Cortex of kidney (tissue), 1 donor: ENCODE data around the gene OR5W2.
"Not testable (repeated sequence)": the region's sequence is repeated elsewhere in the genome, so short reads cannot be mapped to it uniquely, and the experiment has no call there.

ENCODE experiments used
- DNase-seq: peaks from one replicate; lab custom pipeline; 2025; lab: John Stamatoyannopoulos, UW

OR5W2 gene

GRCh38 chr11:55914482-55914881 is at the start of gene OR5W2:
OR5W2 (minus strand) TSS chr11:55914582; CDS start chr11:55914582, 0 bp downstream.
- DNase-seq = no peak

DNA sequence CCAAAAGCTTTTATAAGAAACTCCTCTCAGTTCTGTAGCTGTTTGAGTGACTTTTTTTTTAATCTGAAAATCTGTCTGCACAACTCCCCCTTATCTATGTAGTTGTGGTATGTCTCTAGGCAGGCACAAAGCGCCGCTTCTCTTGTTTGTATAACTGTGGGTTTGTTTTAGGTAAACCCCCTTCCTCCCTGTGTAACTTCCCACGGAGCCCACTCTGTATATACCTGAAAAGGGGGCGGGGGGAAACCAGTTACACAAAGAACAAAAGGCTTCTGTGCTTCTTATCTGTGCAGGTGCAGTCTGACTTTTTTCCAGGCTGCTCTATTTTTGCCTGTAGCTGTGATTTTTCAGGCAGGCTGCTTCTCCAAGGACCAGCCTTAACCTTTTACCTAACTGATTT is 42.1 kb upstream of the OR5W2 start:
- DNase-seq = no peak

DNA sequence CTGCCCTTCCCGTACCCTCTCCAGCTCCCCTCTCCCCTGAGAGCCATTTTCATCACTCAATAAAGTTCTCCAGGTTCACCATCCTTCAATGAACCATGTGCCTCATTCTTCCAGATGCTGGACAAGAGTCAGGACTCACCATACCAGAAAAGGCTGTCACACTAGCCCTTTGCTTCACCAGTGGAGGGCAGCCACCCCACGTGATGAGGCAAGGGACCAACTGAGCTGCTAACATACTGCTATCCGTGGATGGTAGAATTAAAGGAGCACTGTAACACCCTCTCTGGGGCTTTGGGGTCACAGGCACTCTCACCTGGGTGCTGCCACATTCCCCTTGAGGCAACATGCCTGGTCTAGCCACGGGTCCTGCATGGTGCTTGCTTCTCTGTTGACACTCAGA is 34.9 kb upstream of the OR5W2 start:
- DNase-seq = no peak

- DNase-seq = no peak
Observed at GRCh38 chr11:55942785-55943392, 28.5 kb upstream of the OR5W2 start.

DNA sequence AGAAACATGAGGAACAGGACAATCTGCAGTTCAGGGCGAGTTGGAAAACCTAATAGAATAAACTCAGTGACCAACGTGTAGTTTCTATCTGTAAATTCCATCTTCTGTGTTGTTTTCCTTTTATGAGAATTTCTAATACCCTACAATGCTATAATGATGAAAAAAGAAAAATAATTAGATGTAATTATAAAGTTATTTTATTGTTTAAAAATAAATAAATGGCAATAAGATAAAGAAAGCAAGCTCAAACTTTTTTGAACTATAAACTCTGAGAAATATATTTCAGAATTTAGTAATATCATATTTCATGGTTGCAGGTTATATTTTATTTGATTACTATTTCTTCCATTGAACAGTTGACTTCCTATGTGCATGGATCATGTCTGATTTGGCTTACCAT is 21.9 kb upstream of the OR5W2 start, which contains the start of gene OR5I1:
OR5I1 (minus strand) TSS at position 101 of the 400 bp plus-strand sequence; CDS start at position 101, 0 bp downstream.
- DNase-seq = no peak

GRCh38 chr11:55920537-55920936 is 6.2 kb upstream of the OR5W2 start:
- no peak for DNase-seq

DNA sequence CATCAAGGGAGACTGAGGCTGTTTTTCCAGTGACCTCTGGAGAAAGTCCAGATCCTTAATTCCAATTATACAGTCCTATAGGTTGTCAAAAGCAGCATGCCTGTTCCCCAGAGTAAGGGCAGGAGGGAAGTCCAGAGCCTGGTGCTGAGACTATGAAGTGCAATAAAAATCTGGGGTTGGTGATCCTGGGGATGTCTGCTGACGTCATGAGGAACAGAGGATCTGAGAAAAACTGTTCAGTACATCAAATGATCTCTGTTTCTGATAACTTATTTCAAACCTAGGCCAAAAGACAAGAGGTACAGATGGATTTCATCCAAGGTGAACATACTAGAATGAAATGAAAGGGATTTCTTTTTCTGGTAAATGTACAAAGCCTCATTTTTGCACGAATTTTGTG is 12.1 kb downstream of the OR5W2 start:
- DNase-seq = no peak

GRCh38 chr11:55895216-55895615 is 19.2 kb downstream of the OR5W2 start:
- no peak for DNase-seq

- DNase-seq = not testable (repeated sequence)
Observed at GRCh38 chr11:55885481-55885880, 28.9 kb downstream of the OR5W2 start.

DNA sequence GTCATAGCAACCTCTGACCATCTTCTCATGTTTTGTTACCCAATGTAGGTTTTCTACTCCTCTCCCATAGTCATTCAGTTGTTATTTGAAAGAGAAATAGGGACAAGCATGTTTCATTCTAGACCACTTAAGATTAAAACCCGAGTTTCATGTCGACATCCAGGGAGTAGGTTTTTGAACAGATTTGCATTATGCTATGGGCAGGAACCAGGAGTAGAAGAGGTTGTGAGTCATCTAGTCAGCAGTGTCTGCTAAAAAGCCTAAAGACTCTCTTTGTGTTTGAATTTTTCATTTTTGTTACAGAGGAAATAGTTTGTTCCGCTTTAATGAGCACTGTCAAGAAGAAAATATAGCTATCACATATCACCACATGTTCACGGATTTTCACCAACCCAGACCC is 29.4 kb downstream of the OR5W2 start:
- not testable (repeated sequence) for DNase-seq

- DNase-seq = not testable (repeated sequence)
Observed at GRCh38 chr11:55882997-55883396, 31.4 kb downstream of the OR5W2 start, which contains the start of gene TRIM51. TRIM51 (plus strand) TSS chr11:55883297; CDS start chr11:55885429, 2,132 bp downstream.

GRCh38 chr11:55873146-55873545 is 41.2 kb downstream of the OR5W2 start:
- not testable (repeated sequence) for DNase-seq

DNA sequence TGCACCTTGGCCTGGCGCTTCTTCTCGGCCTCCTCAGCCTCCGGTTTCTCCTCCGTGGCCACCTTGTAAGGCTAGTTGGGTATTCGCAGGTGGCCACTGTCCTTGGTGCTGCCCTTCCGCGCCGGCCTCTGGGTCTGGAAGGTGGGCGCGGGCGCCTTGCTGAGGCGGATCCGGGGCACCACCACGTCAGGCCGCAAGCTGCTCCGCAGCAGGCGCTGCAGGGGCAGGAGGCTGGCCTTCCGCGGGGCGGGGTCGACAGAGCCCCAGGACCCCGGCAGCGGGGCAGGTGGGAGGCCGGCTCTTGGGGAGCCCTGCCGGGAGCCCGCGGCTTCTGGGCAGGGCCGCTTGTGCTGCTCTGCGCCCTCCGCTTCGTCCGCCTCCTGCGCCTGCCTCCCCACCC is 41.7 kb downstream of the OR5W2 start:
- not testable (repeated sequence) for DNase-seq

- DNase-seq = not testable (repeated sequence)
Observed at GRCh38 chr11:55867354-55867753, 47.0 kb downstream of the OR5W2 start.
